WTC11 (cell line): ENCODE results near the gene DLX1.

Experiments
- AR ChIP-seq: fragments of 250-450 bp; sonication (Bioruptor Pico); IDR thresholded peaks from 2 replicates; pipeline ENCODE4 v1.9.0; 2021; ENCODE audit warnings: mild to moderate bottlenecking
- CTCF ChIP-seq: fragments of 200-600 bp; IDR thresholded peaks from 2 replicates; pipeline ENCODE4 v1.8.0; 2022; ENCODE audit warnings: antibody characterized with exemption
- E2F1 ChIP-seq: sonication (generic); formaldehyde crosslinking; IDR thresholded peaks from 2 replicates; pipeline ENCODE4 v1.8.0; 2022; ENCODE audit warnings: mild to moderate bottlenecking, missing genetic modification reagents
- E2F4 ChIP-seq: sonication (generic); formaldehyde crosslinking; IDR thresholded peaks from 2 replicates; pipeline ENCODE4 v1.8.1; 2022; ENCODE audit warnings: low read depth, mild to moderate bottlenecking, moderate library complexity, missing genetic modification reagents, borderline replicate concordance
- JUN ChIP-seq: sonication (generic); formaldehyde crosslinking; IDR thresholded peaks from 2 replicates; pipeline ENCODE4 v1.8.0; 2023; ENCODE audit warnings: mild to moderate bottlenecking, missing genetic modification reagents
- MYBL2 ChIP-seq: sonication (generic); formaldehyde crosslinking; IDR thresholded peaks from 2 replicates; pipeline ENCODE4 v1.8.1; 2023; ENCODE audit warnings: mild to moderate bottlenecking, moderate library complexity, missing genetic modification reagents
- PREB ChIP-seq: sonication (generic); formaldehyde crosslinking; IDR thresholded peaks from 2 replicates; pipeline ENCODE4 v1.8.1; 2022; ENCODE audit warnings: mild to moderate bottlenecking, missing genetic modification reagents, moderate library complexity, borderline replicate concordance
- TCF7 ChIP-seq: sonication (generic); formaldehyde crosslinking; IDR thresholded peaks from 2 replicates; pipeline ENCODE4 v1.8.0; 2022; ENCODE audit warnings: mild to moderate bottlenecking, low read depth, missing genetic modification reagents, moderate library complexity
- TF ChIP-seq, protein P1 (sequence below): fragments of 250-450 bp; sonication (Bioruptor Pico); conservative IDR thresholded peaks from 2 replicates; pipeline ENCODE4 v1.9.0; 2021; ENCODE audit warnings: mild to moderate bottlenecking

GRCh38 chr2:172085460-172086159 lies at the start of gene DLX1:
- TF ChIP-seq AR (CRISPR knock-in tag) (no peak), CTCF (no peak), MYBL2 (no peak), E2F1 (no peak), TCF7 (CRISPR knock-in tag) (no peak), PREB (no peak), E2F4 (CRISPR knock-in tag) (no peak), JUN (CRISPR knock-in tag) (no peak)
- TF ChIP-seq, protein P1, sequence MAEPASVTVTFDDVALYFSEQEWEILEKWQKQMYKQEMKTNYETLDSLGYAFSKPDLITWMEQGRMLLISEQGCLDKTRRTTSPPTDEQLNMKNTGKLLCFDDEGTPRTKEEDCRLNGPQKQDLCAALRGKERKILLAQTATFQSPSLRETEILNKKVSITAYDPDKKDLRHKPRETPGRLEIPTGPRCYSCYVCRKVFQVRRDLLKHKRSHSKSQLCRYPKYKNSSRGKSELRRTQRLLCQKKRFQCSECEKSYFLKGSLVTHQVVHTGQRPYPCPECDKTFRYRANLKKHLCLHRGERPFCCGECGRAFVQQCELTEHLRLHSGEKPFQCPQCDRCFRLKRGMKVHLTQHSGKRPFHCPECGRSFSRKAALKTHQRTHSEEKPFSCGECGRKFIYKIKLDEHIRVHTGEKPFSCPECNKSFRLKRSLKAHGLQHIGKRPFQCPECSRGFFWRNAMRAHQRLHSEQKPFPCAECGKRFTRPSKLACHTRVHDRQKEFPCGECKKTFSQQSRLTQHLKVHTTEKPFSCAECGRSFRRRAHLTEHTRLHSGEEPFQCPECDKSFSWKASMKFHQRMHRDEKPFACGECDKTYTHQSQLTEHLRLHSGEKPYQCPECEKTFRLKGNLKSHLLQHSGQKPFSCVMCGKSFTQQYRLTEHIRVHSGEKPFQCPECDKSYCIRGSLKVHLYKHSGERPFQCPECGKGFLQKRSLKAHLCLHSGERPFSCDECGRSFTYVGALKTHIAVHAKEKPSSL = no peak
